Retinal pigment epithelial cell (primary cell): ENCODE data around the gene BAG1.

Experiments
- DNase-seq: peaks from one replicate; pipeline ENCODE4 v3.0.0-alpha.2; 2010; ENCODE audit warnings: low read depth
- H3K4me3 ChIP-seq: 2 replicates; pipeline ENCODE4 v1.5.1; 2011; ENCODE audit warnings: mild to moderate bottlenecking, low read length, control low read depth, moderate library complexity
- TF ChIP-seq, protein P1 (sequence below): conservative IDR thresholded peaks from 2 replicates; pipeline ENCODE4 v1.5.1; 2011; ENCODE audit warnings: low read depth, low read length, control low read depth, inconsistent platforms

The BAG1 gene

DNA sequence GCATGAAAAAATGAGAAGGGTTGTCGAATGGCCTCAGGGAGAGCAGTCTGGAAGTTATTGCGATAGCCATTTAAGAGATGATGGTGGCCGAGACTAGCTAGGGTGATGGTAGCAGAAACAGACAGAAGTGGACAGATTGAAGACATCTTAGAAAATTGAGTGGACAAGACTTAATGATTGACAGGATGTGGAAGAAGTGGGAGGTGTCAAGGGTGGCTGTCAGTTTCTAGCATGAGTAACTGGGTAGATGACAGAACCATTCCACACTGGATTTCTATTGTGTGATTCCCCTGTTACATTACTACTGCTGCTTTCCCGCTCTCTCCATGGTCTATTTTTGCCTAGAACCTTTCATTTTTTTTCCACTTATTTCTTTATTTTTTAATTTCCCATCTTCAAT is 13.0 kb upstream of the BAG1 start:
- H3K4me3 ChIP-seq = no peak overlapping the region
- TF ChIP-seq, protein P1, sequence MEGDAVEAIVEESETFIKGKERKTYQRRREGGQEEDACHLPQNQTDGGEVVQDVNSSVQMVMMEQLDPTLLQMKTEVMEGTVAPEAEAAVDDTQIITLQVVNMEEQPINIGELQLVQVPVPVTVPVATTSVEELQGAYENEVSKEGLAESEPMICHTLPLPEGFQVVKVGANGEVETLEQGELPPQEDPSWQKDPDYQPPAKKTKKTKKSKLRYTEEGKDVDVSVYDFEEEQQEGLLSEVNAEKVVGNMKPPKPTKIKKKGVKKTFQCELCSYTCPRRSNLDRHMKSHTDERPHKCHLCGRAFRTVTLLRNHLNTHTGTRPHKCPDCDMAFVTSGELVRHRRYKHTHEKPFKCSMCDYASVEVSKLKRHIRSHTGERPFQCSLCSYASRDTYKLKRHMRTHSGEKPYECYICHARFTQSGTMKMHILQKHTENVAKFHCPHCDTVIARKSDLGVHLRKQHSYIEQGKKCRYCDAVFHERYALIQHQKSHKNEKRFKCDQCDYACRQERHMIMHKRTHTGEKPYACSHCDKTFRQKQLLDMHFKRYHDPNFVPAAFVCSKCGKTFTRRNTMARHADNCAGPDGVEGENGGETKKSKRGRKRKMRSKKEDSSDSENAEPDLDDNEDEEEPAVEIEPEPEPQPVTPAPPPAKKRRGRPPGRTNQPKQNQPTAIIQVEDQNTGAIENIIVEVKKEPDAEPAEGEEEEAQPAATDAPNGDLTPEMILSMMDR = no peak
- no peak for DNase-seq

DNA sequence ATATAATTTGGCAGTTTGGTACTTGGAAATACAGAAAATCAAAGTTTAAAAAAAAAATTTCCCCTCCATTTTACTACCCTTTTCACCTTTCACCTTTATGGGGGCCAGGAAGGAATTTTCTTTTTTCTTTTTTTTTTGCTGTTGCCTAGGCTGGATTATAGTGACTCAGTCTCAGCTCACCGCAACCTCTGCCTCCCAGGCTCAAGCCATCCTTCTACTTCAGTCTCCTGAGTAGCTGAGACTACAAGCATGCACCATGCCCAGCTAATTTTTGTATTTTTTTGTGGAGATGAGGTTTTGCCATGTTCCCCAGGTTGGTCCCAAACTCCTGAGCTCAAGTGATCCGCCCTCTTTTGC is 9.4 kb upstream of the BAG1 start:
- no peak for DNase-seq
- no peak overlapping the region for H3K4me3 ChIP-seq
- TF ChIP-seq, protein P1 = no peak

DNA sequence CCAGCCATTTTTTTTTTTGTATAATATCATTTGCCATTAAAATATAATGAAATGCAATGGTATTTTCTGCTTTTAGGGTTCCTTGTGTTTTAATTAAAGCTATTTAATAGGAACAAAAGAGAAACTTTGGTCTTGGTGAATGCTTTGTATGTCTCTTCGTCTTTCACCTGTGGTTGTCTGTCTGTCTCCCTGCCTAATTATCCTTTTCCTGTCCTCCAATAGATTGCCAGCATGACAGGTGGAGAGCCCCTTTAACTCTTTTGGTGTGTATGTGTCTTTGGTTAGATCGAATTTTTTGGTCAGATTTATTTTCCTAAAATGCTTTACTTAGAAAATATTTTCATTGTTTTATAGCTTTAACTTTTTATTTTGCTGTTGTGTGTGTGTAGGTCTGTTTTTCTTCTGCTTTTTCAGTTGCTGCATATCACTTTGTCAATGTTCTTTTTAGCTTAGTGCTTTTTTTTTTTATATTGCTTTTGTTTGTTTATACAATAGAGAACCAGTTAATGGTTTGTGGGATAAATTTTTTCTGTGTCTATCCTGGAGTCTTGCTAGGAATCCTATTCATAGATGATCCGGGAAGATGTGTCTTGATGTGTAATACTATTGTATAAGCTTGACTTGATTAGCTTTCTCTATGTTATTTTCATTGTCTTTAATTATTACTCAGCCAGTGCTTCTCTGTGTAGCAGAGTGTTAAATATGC is 8.9 kb upstream of the BAG1 start:
- no peak overlapping the region for H3K4me3 ChIP-seq
- TF ChIP-seq, protein P1 = no peak
- DNase-seq = no peak

DNA sequence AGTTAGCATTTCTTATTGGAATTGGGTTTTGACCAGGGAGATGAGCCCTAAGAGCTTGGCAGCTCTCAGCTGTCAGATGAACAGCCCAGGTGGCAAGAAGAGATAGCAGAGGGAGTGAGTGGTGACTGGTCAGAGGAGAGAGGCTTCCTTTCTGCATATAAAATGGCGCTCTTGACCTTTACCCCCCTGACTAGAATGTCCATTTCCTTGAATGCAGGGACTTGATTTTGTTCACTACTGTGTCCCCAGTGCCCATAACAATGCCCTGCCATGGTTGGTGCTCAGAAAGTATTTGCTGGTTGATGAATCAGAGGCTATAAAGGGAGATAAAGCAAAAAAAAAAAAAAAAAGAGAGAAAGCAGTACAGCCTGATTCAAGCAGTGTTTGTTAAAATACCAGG is 7.6 kb upstream of the BAG1 start:
- no peak for DNase-seq
- TF ChIP-seq, protein P1 = no peak
- no peak overlapping the region for H3K4me3 ChIP-seq

DNA sequence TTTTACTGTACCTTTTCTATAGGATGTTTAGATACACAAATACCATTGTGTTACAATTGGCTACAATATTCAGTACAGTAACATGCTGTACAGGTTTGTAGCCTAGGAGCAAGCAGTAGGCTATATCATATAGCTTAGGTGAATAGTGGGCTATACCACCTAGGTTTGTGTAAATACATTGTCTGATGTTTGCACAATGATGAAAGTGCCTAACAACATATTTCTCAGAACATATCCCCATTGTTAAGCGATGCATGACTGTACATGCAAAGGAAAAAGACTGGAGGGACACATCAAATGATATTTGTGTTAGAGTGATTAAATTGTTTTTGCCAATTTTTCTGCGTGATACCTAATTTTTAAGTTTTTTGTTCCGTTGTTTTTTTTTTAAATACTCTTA is 5.6 kb upstream of the BAG1 start:
- DNase-seq = no peak
- no peak overlapping the region for H3K4me3 ChIP-seq
- TF ChIP-seq, protein P1 = no peak

DNA sequence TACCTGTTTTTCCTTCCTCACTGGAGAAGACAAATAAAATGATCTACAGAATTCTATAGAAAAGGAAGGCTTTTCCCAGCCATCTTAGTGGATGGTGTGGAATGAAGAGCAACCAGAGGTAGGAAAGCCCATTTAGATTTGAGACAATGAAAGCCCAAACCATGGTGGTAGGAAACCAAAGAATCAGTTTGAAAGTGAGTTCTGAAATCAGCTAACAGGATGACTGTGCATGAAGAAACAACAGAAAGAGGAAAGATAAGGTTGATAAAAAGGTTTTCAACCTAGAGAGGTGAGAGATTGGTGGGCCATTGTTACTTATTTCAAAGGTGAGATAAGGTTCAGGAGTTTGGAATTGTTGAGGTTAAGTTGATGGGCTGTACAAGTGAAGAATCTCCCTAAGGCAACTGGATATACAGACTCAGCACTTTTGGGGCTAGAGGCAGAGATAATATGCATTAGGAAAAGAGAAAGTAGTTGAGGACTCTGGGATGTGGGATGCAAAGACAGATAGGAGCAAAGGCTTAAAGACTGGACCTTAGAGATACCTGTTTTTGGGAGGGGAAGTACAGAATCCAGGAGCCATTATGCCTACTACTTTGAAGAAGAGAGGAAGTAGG is 2.8 kb upstream of the BAG1 start:
- DNase-seq = no peak
- H3K4me3 ChIP-seq = no peak overlapping the region
- TF ChIP-seq, protein P1 = no peak

DNA sequence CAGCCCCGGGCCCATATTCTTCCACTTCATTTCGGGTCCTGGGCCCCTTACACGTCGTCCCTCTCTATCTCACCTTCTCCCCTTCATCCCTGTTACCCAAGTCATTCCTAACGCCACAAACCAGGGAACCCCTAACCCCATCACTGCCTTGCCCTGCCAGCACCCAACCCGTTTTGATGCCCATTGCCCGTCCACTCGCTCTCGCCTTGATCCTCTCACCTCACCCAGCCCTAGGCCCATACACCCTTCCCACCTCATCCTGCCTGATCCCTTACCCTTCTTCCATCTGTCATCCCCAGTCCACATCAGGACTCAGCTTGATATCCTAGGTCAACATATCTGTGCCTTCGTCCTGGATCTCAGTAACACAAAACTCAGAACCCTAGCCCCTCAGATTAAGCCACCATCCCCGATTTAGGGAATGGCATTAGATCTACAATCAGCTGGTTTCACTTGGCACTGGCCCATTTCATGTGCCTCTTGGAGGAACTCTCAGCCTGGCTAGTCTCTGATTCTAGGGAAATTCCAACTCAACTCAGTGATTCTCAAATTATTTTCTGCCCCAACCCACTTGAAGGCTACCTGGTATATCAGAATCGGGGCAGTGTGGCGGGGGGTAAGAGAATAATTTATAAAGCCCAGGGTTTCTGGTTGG is 830 bp upstream of the BAG1 start:
- peak overlapping the region; percentile 93 for H3K4me3 ChIP-seq
- TF ChIP-seq, protein P1 = no peak
- no peak for DNase-seq
